Psoas muscle (tissue), 8 donors: ENCODE data around the gene ESX1. TPM values are rescaled to one million over a fixed set of nuclear protein-coding genes. Genes with fewer than 3 reads are reported as not detected.
"Not testable (repeated sequence)": the region's sequence is repeated elsewhere in the genome, so short reads cannot be mapped to it uniquely, and the experiment has no call there.

ENCODE experiments used
- ATAC-seq, 4 donors: fragments of 200-7000 bp; cut with Tn5 transposase; one replicate each; pipeline ENCODE4 v1.9.1; 2020; ENCODE audit warnings: moderate library complexity in 3 of 4, mild to moderate bottlenecking in 2 of 4
- DNase-seq, 2 donors: peaks; one replicate each; pipeline ENCODE4 v3.0.0-alpha.2; 2020
- H3K27ac ChIP-seq: fragments of 200-600 bp; one replicate; pipeline ENCODE4 v1.8.0; 2022
- H3K27me3 ChIP-seq, 3 donors: fragments of 200-600 bp in 1 of 3; one replicate each; pipeline versions ENCODE4 v1.6.1 to v1.8.0; 2013 to 2022; ENCODE audit warnings: low read length in 2 of 3, mild to moderate bottlenecking in 2 of 3, moderate library complexity in 1 of 3; ENCODE audit not compliant: insufficient read depth in 3 of 3
- H3K36me3 ChIP-seq, 2 donors: fragments of 200-600 bp in 1 of 2; one replicate each; pipeline versions ENCODE4 v1.6.1 to v1.8.0; 2013 to 2022; ENCODE audit warnings: low read depth in 1 of 2, mild to moderate bottlenecking in 1 of 2, moderate library complexity in 1 of 2; ENCODE audit not compliant: insufficient read depth in 1 of 2
- H3K4me1 ChIP-seq: fragments of 200-600 bp; one replicate; pipeline ENCODE4 v1.8.0; 2022
- H3K4me3 ChIP-seq: fragments of 200-600 bp; one replicate; pipeline ENCODE4 v1.8.0; 2022; ENCODE audit warnings: mild to moderate bottlenecking
- H3K9me3 ChIP-seq: fragments of 200-600 bp; one replicate; pipeline ENCODE4 v1.8.0; 2022
- WGBS, 3 donors: extraction: QIAGEN DNeasy Blood & Tissue Kit; methylation state at CpG; one replicate each; pipeline versions ENCODE4 v1.1.6 to v1.1.7; 2013; 5-methylcytosine and 5-hydroxymethylcytosine counted together
- intact Hi-C, 2 donors: fragments of 100-400 bp; cut with DNase I; formaldehyde crosslinking; loops; one replicate each; pipeline versions ENCODE4 v1.11.0 to v1.14.2; 2022
- polyA plus RNA-seq, 3 donors: library from polyadenylated mRNA; stranded (reverse); fragments of 200-250 nt; gene quantifications; one replicate each; pipeline ENCODE4 v1.2.3, GENCODE V29; 2013
- total RNA-seq, 4 donors: library from RNA; stranded (reverse); fragmentation: NEBNext Ultra II Directional in 2 of 4; extraction: Animal tissue kit (Norgen Biotek cat#: 25700) in 2 of 4; gene quantifications; one replicate each; pipeline versions ENCODE4 v1.2.1 to v1.2.4, GENCODE V29; 2021 to 2023
- TF ChIP-seq, protein P1 (sequence below): fragments of 200-600 bp; IDR thresholded peaks from one replicate; pipeline ENCODE4 v1.8.0; 2022; ENCODE audit warnings: antibody characterized with exemption
- donor health status: healthy with polysubstance abuse.
- donor health status: DM: no; HTN: no; CAD: no; lungs with moderate emphysema.
- donor health status: Bipolar disorder and iron deficiency.
- donor health status: healthy.
- donor health status: DM: yes; HTN: yes; CAD: no.
- donor health status: DM: no; HTN: no; CAD: no.
- donor health status: DM: no; HTN: no; CAD: no.
- donor health status: DM: yes; HTN: yes; CAD: no.

ESX1 gene
- total and polyA plus RNA-seq, 7 donors = not detected

DNA sequence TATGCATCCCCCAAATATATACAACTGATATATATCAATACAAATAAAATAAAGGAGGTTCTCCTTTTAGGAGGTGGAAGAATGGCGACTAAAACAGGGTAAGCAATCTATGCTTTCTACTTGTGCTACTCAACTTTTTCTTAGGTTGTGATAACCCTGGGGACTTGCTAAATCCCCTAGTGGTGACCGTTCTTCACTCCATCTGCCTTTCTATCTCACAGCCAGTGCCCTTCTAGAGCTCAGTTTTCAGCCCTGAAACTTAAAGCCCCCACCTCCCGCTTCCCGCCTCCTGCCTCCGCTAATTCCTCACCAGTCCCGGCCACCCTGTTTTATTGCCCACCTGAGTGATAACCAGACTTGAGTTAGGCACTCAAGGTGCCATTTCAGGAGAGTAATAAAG lies 15.5 kb upstream of the ESX1 start:
- H3K9me3 ChIP-seq = no peaks in the 10 kb centered on the region
- TF ChIP-seq, protein P1, sequence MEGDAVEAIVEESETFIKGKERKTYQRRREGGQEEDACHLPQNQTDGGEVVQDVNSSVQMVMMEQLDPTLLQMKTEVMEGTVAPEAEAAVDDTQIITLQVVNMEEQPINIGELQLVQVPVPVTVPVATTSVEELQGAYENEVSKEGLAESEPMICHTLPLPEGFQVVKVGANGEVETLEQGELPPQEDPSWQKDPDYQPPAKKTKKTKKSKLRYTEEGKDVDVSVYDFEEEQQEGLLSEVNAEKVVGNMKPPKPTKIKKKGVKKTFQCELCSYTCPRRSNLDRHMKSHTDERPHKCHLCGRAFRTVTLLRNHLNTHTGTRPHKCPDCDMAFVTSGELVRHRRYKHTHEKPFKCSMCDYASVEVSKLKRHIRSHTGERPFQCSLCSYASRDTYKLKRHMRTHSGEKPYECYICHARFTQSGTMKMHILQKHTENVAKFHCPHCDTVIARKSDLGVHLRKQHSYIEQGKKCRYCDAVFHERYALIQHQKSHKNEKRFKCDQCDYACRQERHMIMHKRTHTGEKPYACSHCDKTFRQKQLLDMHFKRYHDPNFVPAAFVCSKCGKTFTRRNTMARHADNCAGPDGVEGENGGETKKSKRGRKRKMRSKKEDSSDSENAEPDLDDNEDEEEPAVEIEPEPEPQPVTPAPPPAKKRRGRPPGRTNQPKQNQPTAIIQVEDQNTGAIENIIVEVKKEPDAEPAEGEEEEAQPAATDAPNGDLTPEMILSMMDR = no peak
- H3K4me3 ChIP-seq = no peak overlapping the region
- intact Hi-C loops = no loop called here
- no peaks in the 10 kb centered on the region for H3K4me1 ChIP-seq
- no peak for ATAC-seq
- H3K27ac ChIP-seq = no peak overlapping the region
- no peak for DNase-seq
- peaks cover 0 to 14% (median 0%) of the 10 kb centered on the region in 3 donors for H3K27me3 ChIP-seq
- H3K36me3 ChIP-seq = no peaks in the 10 kb centered on the region
- WGBS, 3 donors = 28 to 47% (median 43%) methylated on average over 6 of the region's 6 CpGs

GRCh38 chrX:104255465-104255864 lies 732 bp upstream of the ESX1 start:
- Histone ChIP-seq H3K27me3 (peaks cover 0 to 63% (median 2%) of the 10 kb centered on the region in 3 donors), H3K4me3 (no peak overlapping the region), H3K36me3 (no peaks in the 10 kb centered on the region), H3K9me3 (no peaks in the 10 kb centered on the region), H3K27ac (no peak overlapping the region), H3K4me1 (no peaks in the 10 kb centered on the region)
- TF ChIP-seq, protein P1 = no peak
- intact Hi-C loops = no loop called here
- 2 to 34% (median 4%) methylated on average over 13 of the region's 13 CpGs for WGBS, 3 donors
- no peak for ATAC-seq
- no peak for DNase-seq

DNA sequence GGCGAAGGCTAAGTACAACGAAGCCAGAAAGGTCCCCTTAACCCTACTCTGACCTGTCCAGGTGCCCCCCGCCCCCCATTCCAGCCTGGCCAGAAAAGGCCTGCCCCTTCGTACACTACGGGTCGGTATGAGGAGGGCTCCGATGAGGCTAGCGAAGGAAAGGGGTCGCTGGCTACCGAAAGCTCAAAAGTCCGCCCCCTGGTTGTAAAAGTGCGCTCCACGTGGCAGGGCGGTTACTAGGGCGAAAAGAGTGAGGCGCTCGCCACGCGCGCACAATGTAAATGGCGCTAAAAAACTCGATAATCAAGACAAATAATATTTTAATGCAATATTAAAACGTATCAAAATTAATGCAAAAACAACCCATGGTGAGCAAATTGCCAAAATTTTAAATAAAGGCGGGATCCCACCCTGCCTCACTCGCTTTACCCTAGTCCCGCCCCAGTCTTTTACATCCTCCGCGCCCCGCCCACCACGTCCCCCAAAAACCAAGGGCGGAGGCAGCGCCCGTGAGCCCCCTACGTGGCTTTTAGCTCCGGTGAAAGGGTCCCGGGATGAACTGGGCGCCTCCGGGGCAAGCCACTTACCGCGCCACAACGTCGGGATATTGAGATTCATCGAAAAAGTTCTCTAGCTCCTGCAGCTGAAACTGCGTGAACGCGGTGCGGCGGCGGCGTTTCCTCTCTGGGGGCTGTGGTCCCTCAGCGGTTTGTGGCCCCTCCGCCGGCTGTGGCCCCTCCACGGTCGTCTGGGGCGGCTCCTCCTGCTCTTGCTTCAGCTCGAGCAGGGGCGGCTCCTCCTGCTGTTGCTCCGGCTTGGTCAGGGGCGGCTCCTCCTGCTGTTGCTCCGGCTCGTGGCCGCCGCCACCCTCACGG lies 929 bp downstream of the ESX1 start:
- ATAC-seq = no peak
- intact Hi-C loops = no loop called here
- H3K36me3 ChIP-seq = no peaks in the 10 kb centered on the region
- 2 to 32% (median 3%) methylated on average over 36 to 65 of the region's 65 CpGs for WGBS, 3 donors
- no peak for DNase-seq
- peak overlapping the region; percentile 38 for H3K4me3 ChIP-seq
- no peaks in the 10 kb centered on the region for H3K9me3 ChIP-seq
- H3K27ac ChIP-seq = no peak overlapping the region
- H3K27me3 ChIP-seq = peaks cover 0 to 63% (median 2%) of the 10 kb centered on the region in 3 donors
- no peaks in the 10 kb centered on the region for H3K4me1 ChIP-seq
- TF ChIP-seq, protein P1 = no peak

- H3K27ac ChIP-seq = no peak overlapping the region
- WGBS, 3 donors = 88 to 96% (median 95%) methylated on average over 16 to 17 of the region's 17 CpGs
- no peaks in the 10 kb centered on the region for H3K36me3 ChIP-seq
- H3K4me3 ChIP-seq = no peak overlapping the region
- H3K9me3 ChIP-seq = no peaks in the 10 kb centered on the region
- no peak for DNase-seq
- intact Hi-C loops = no loop called here
- TF ChIP-seq, protein P1 = no peak
- peaks cover 0 to 73% (median 2%) of the 10 kb centered on the region in 3 donors for H3K27me3 ChIP-seq
- ATAC-seq = no peak
- no peaks in the 10 kb centered on the region for H3K4me1 ChIP-seq
Observed at GRCh38 chrX:104250470-104250869, 4.3 kb downstream of the ESX1 start.

DNA sequence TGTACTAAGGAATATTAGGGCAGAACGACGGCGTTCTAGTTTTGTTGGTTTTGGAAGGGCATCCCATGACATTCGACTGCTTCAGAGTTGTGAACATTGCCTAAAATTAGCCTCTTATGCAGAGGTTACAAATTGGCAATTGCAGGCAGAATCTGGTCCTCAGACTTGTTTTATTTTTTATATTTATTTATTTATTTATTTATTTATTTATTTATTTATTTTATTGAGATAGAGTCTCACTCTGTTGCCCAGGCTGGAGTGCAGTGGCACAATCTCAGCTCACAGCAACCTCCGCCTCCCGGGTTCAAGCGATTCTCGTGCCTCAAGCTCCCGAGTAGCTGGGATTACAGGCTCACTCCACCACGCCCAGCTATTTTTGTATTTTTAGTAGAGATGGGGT lies 24.7 kb downstream of the ESX1 start:
- H3K27ac ChIP-seq, H3K4me3 ChIP-seq, DNase-seq, intact Hi-C loops, H3K9me3 ChIP-seq, ATAC-seq, H3K36me3 ChIP-seq, H3K4me1 ChIP-seq: not testable (repeated sequence)
- WGBS, 3 donors = 87 to 94% (median 91%) methylated on average over 10 of the region's 10 CpGs
- peaks cover 0 to 18% (median 3%) of the 10 kb centered on the region in 3 donors for H3K27me3 ChIP-seq
